ENCODE results near the gene SIMC1. TPM values are rescaled to one million over a fixed set of nuclear protein-coding genes. Genes with fewer than 3 reads are reported as not detected.

The SIMC1 gene
- total RNA-seq, 2 experiments from 2014 or later: 23.5 to 24.8 TPM

- Mint-ChIP-seq H3K27me3 (no peaks in the 10 kb centered on the region), H3K27ac (no peak overlapping the region), H3K4me1 (peaks cover 1% of the 10 kb centered on the region), H3K9me3 (no peaks in the 10 kb centered on the region), H3K36me3 (peaks cover 8% of the 10 kb centered on the region), H3K4me3 (no peak overlapping the region)
- no peak for DNase-seq
Measured at GRCh38 chr5:176394881-176395675, 156.9 kb downstream of the SIMC1 start.

Other genes with a start within 250 kb of the SIMC1 start
- 10 to 100 TPM; 38.2 to 41.7 TPM for gene KIAA1191, start 123.3 kb downstream of the SIMC1 start, total RNA-seq
- gene ARL10, start 127.1 kb downstream of the SIMC1 start, total RNA-seq: 10 to 100 TPM in 1 of 2 experiments, 1 to 10 TPM in 1; 8.0 to 12.1 TPM
- 100 to 1,000 TPM; 154 to 158 TPM for gene NOP16, start 150.2 kb downstream of the SIMC1 start, total RNA-seq
- gene HIGD2A, start 150.3 kb downstream of the SIMC1 start, total RNA-seq: 10 to 100 TPM; 94.0 to 94.5 TPM
- gene CLTB, start 178.1 kb downstream of the SIMC1 start, total RNA-seq: 10 to 100 TPM; 53.4 to 57.7 TPM
- gene FAF2, start 210.0 kb downstream of the SIMC1 start, total RNA-seq: 10 to 100 TPM; 38.1 to 38.6 TPM

Measured in activated naive CD8-positive, alpha-beta T cell treated with anti-CD3 and anti-CD28 coated beads for 36 hours (primary cell).